HG03025 (cell line): ENCODE measurements around the gene AHRR.
A peak's percentile ranks its signal among the peaks of the same experiment; 100 is the strongest.
"Not testable (repeated sequence)": the region's sequence is repeated elsewhere in the genome, so short reads cannot be mapped to it uniquely, and the experiment has no call there.

Experiments used
- ATAC-seq: cut with Tn5 transposase; IDR thresholded peaks from one replicate; pipeline ENCODE4 v1.9.1; 2021; ENCODE audit warnings: mild to moderate bottlenecking, moderate library complexity; ENCODE audit not compliant: unreplicated experiment, low FRiP score

AHRR gene

GRCh38 chr5:362978-363765 lies 41.7 kb downstream of the AHRR start:
- no peak for ATAC-seq

GRCh38 chr5:364497-364896 lies 43.0 kb downstream of the AHRR start:
- no peak for ATAC-seq

- no peak for ATAC-seq
Measured at GRCh38 chr5:366541-367357, 45.2 kb downstream of the AHRR start.

DNA sequence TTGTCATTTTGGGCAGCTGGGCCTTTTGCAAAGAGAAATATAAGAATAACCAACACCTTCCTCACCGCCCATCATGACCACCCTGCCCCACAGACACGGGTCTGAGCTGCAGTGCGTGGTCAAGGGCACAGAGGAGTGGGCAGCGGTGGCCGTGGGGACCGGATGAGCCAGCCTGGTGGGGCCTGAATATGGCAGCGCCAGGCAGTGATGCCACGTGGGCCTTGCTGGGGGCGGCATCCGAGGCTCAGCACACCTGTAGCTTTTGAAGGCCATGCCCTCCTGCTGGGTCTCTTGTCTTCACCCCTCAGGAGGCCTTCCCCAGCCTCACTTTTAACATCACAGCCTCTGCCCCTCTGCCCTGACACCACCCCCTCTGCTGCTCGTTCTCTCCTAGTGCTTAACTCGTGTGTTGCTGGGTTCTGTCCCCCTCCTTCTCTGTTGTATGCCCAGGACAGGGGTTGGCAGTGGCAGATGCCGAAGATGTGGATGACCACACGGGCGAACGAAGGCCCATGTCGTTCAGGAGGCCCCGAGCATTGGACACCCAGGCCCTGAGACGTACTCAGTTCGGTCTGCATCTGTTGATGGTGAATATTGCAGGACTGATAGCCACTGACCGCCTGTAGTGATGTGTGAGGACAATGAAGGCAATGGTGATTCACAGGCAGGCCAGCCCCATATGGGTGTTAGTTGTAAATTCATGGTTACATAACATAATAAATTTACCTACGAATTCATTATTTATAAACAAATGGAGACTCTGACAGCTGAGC lies 46.0 kb downstream of the AHRR start:
- ATAC-seq = no peak

- peak; percentile 57 for ATAC-seq
Measured at GRCh38 chr5:368183-369084, 46.9 kb downstream of the AHRR start.

DNA sequence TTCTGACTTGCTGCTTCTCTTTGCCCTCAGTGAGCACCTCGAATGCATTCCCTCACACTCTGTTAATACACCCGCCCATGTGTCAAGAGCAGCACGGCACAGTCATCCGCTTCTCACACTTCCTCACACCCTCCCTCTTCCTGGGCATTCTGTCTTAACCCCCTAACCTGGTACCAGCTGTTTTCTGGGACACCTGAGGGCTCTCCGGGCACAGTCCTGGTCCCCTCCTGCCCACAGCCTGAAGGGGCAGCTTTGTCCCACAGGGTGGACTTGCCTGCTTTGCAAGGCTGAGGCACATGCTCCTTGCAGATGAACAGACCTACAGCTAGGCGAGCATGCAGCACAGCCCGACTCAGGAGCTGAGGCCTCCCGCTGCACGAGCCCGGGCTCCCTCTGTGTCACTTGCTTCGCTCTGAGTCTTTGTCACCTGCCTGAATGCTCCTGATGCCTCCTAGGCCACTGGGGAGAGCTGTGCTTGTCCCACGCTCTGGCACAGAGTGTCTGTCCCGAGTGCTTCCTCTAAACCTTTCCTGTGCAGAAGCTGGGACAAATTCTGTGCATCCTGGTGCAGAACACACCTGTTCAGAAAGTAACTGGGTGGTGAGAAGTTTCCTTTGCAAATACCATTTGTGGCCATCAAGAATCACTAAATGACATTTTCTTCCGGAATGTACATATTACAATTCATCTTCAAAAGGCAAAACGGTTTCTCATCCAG lies 47.8 kb downstream of the AHRR start:
- ATAC-seq = no peak

- ATAC-seq = not testable (repeated sequence)
Measured at GRCh38 chr5:369869-370236, 48.3 kb downstream of the AHRR start.

- no peak for ATAC-seq
Measured at GRCh38 chr5:370311-370958, 48.9 kb downstream of the AHRR start.

DNA sequence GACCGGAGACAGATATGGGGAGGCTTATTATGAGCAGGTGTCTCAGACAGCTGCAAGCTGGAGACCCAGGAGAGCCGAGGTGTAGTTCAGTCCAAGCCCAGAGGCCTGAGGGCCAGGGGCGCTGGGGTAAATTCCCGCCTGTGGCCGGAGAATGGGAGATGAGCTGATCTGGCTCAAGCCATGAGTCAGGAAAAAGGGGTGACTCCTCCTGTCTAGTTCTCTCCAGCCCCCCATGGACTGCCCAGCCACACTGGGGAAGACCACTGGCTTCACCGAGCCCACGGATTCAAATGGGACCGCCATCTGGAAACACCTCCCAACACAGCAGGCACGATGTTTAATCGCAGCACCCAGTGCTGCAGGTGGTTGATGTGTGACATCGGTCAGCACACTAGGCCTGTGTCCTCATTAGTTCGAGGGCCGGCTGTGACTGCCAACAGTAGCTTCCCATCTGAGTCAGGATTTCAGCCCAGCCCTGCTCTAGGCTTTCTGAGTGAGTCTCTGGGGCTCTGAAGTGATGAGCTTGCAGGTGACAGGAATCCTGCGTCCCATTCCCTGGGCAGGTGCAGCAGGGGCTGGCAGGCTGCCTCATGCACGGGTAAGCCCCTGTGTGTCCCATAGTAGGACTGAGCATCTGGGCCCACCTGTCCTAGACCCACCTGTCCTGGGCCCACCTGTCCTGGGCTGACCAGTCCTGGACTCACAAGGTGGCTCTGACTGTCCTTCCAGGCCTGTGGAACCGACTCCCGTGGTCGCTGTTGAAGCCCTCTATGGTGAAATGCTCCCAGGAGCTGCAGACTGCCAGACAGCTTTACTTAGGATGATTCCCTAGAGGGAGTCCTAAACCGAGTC lies 49.7 kb downstream of the AHRR start:
- no peak for ATAC-seq

DNA sequence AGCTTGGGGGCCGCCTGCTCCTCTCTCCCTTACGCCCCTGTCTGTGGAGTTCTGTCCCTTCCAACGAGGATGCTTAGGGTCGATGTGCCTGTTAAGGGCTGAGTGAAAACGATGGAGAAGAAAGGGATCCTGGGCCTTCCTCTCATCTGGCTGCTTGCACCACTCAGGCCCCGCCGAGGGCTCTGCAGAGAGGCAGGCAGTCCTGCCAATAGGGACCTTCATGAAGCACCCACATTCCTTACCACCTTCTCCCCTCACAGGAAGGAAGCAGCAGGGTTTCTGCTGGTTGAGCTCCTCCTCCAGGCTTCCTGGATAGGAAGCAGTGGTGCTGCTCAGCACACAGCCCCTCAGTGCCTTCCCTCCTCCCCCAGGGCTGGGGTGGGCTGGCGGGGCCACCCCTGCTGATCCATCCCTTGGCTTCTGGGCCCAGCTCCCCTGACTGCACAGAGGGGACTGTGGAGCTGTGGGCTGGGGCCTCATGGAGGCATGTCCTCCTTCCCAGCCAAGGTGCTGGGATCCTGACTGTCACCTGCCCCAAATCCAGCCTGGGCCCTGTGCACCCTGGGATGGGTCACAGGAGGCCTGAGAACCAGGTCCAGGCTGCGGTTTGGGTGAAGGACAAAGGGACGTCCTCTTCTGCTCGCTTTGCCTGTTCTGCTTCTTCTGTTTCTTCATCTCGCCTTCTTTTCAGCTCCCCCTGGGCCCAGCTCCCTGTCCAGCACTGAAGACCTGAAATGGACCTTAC lies 50.5 kb downstream of the AHRR start:
- ATAC-seq = no peak

DNA sequence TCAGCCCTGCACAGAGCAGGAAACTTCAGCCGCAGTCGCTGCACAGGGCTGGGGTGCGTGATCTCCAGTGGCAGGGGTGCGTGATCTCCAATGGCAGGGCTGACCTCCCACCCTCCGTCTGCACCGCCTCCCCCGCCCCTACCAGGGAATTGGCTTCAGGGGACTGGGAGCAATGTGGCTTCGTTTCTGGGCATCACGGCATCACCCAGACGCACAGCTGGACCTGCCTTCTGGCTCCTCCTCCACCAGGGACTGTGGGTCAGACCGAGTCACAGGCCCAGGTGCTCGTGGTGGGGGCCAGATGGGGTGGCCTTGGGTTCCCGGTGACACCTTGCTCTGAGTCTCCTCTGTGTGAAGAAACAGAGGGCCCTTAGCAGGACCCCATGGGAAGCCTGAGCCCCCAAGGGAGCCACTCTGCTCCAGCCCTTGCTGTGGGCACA lies 51.1 kb downstream of the AHRR start:
- ATAC-seq = no peak

GRCh38 chr5:372996-373709 lies 51.6 kb downstream of the AHRR start:
- ATAC-seq = no peak

- no peak for ATAC-seq
Measured at GRCh38 chr5:373710-374602, 52.4 kb downstream of the AHRR start.

- ATAC-seq = no peak
Measured at GRCh38 chr5:374631-375335, 53.3 kb downstream of the AHRR start.

DNA sequence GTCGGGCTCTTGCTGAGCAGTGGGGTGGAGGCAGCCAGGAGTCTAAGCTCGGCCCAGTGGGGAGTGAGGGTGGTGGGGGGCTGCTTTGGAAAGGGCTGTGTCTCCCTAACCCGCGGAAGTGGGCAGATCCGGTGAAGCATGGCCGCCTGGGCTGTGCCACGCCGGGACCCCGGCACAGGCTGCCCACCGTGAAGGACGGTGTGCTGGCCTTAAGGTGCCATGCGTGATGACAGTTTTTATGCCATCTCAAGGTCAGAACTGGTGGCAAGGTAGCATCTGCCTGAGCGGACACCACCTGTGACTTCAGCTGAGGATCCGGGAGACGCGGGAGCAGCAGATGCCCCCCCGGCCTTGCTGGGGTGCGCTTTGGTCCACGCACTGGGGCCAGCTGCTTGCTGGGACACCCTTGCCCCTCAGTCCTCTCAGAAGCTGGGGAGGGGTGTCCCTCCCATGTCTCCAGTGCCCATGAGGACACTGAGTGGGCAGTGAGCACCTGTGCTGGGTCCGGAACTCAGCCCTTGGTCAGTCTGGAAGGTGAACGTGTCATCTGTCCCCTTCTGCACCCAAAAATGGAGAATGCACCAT lies 53.9 kb downstream of the AHRR start:
- ATAC-seq = no peak
